Measurements from ENCODE around the gene CCDC83.
"Not testable (repeated sequence)": the region's sequence is repeated elsewhere in the genome, so short reads cannot be mapped to it uniquely, and the experiment has no call there.

Gene CCDC83

GRCh38 chr11:85840932-85841331 lies 14.3 kb upstream of the CCDC83 start:
- DNase-seq = not testable (repeated sequence)

GRCh38 chr11:85843929-85844328 lies 11.3 kb upstream of the CCDC83 start:
- no peak for DNase-seq

- DNase-seq = no peak
Observed at GRCh38 chr11:85844439-85845123, 10.6 kb upstream of the CCDC83 start.

GRCh38 chr11:85845124-85845631 lies 10.0 kb upstream of the CCDC83 start:
- DNase-seq = no peak

GRCh38 chr11:85847436-85847835 lies 7.7 kb upstream of the CCDC83 start:
- no peak for DNase-seq

GRCh38 chr11:85848006-85848405 lies 7.2 kb upstream of the CCDC83 start:
- no peak for DNase-seq

- DNase-seq = no peak
Observed at GRCh38 chr11:85848556-85848955, 6.6 kb upstream of the CCDC83 start.

- not testable (repeated sequence) for DNase-seq
Observed at GRCh38 chr11:85852754-85853153, 2.4 kb upstream of the CCDC83 start.

GRCh38 chr11:85853541-85853940 lies 1.6 kb upstream of the CCDC83 start:
- not testable (repeated sequence) for DNase-seq

GRCh38 chr11:85854212-85854556 lies 999 bp upstream of the CCDC83 start:
- DNase-seq = no peak

- DNase-seq = peak; percentile 97
Observed at GRCh38 chr11:85854557-85855340, 434 bp upstream of the CCDC83 start.

GRCh38 chr11:85857098-85857497 lies 1.9 kb downstream of the CCDC83 start:
- no peak for DNase-seq

GRCh38 chr11:85859541-85859940 lies 4.4 kb downstream of the CCDC83 start:
- DNase-seq = not testable (repeated sequence)

- no peak for DNase-seq
Observed at GRCh38 chr11:85863855-85864254, 8.7 kb downstream of the CCDC83 start.

- no peak for DNase-seq
Observed at GRCh38 chr11:85866137-85866827, 11.1 kb downstream of the CCDC83 start.

- no peak for DNase-seq
Observed at GRCh38 chr11:85867751-85868150, 12.6 kb downstream of the CCDC83 start.

GRCh38 chr11:85869781-85870180 lies 14.6 kb downstream of the CCDC83 start:
- DNase-seq = peak; percentile 40

- no peak for DNase-seq
Observed at GRCh38 chr11:85874265-85874664, 19.1 kb downstream of the CCDC83 start.

- DNase-seq = no peak
Observed at GRCh38 chr11:85875505-85875904, 20.3 kb downstream of the CCDC83 start.

GRCh38 chr11:85884581-85885021 lies 29.4 kb downstream of the CCDC83 start:
- DNase-seq = no peak

- no peak for DNase-seq
Observed at GRCh38 chr11:85886089-85887056, 31.2 kb downstream of the CCDC83 start.

- DNase-seq = no peak
Observed at GRCh38 chr11:85889108-85889507, 33.9 kb downstream of the CCDC83 start.
